ENCODE results near the gene PPARG. TPM values are rescaled to one million over a fixed set of nuclear protein-coding genes. Genes with fewer than 3 reads are reported as not detected.

PPARG gene
- total RNA-seq, 2 experiments from 2014 or later: 2.2 to 3.7 TPM

- H3K27me3 Mint-ChIP-seq: peaks cover 8% of the 10 kb centered on the region
- ChIA-PET POLR2A (no interaction called here), CTCF (no interaction called here)
- H3K4me1 Mint-ChIP-seq: peaks cover 15% of the 10 kb centered on the region
- no peak for DNase-seq
- no peak overlapping the region for H3K4me3 Mint-ChIP-seq
- no peak overlapping the region for H3K27ac Mint-ChIP-seq
- H3K9me3 Mint-ChIP-seq: no peaks in the 10 kb centered on the region
- H3K36me3 Mint-ChIP-seq (ENCODE audit: low read depth): no peaks in the 10 kb centered on the region
These were observed 126.3 kb downstream of the PPARG start for GRCh38 chr3:12415014-12415680.

DNA sequence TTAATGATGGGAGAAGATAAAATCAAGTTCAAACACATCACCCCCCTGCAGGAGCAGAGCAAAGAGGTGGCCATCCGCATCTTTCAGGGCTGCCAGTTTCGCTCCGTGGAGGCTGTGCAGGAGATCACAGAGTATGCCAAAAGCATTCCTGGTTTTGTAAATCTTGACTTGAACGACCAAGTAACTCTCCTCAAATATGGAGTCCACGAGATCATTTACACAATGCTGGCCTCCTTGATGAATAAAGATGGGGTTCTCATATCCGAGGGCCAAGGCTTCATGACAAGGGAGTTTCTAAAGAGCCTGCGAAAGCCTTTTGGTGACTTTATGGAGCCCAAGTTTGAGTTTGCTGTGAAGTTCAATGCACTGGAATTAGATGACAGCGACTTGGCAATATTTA lies 127.9 kb downstream of the PPARG start:
- Mint-ChIP-seq H3K4me1 (peaks cover 17% of the 10 kb centered on the region), H3K27ac (no peak overlapping the region), H3K36me3 (ENCODE audit: low read depth) (no peaks in the 10 kb centered on the region), H3K9me3 (no peaks in the 10 kb centered on the region), H3K4me3 (no peak overlapping the region), H3K27me3 (peaks cover 3% of the 10 kb centered on the region)
- DNase-seq: no peak
- POLR2A ChIA-PET: no interaction called here
- CTCF ChIA-PET: no interaction called here

- POLR2A ChIA-PET: no interaction called here
- Mint-ChIP-seq H3K36me3 (ENCODE audit: low read depth) (no peaks in the 10 kb centered on the region), H3K9me3 (no peaks in the 10 kb centered on the region), H3K27me3 (no peaks in the 10 kb centered on the region), H3K27ac (no peak overlapping the region), H3K4me3 (no peak overlapping the region), H3K4me1 (peaks cover 29% of the 10 kb centered on the region)
- DNase-seq: no peak
- CTCF ChIA-PET: no interaction called here
These were observed 131.5 kb downstream of the PPARG start for GRCh38 chr3:12420393-12420792.

GRCh38 chr3:12421132-12421531 lies 132.3 kb downstream of the PPARG start:
- no peaks in the 10 kb centered on the region for H3K9me3 Mint-ChIP-seq
- no peaks in the 10 kb centered on the region for H3K27me3 Mint-ChIP-seq
- H3K4me3 Mint-ChIP-seq: no peak overlapping the region
- ChIA-PET POLR2A (no interaction called here), CTCF (no interaction called here)
- H3K27ac Mint-ChIP-seq: no peak overlapping the region
- H3K36me3 Mint-ChIP-seq (ENCODE audit: low read depth): no peaks in the 10 kb centered on the region
- no peak for DNase-seq
- peaks cover 35% of the 10 kb centered on the region for H3K4me1 Mint-ChIP-seq

DNA sequence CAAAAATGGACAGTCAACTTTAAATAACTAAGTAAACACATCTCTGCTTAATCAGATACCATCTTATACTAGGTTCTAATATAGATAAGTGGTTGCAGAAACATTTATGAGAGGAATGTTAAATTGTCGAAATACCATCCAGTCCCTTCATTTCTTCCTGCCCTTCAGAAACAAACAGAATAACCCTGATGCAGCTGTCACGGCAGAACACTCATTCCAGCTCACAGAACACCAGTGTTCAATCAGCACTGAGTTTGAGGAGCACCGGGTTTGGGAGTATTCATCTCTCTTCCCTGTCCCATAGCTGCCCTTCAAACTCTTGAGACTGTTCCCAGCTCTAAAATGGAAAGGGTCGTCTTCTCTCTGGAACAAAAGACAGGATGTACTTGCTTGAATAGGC lies 134.3 kb downstream of the PPARG start:
- Mint-ChIP-seq H3K27ac (no peak overlapping the region), H3K27me3 (no peaks in the 10 kb centered on the region), H3K4me1 (peaks cover 31% of the 10 kb centered on the region), H3K9me3 (no peaks in the 10 kb centered on the region), H3K36me3 (ENCODE audit: low read depth) (no peaks in the 10 kb centered on the region), H3K4me3 (no peak overlapping the region)
- ChIA-PET CTCF (interaction anchor here (0.7 kb wide), 1 partner anchor 12 kb away, joined by 3 read pairs; no protein-coding TSS in a partner anchor), POLR2A (no interaction called here)
- DNase-seq: no peak

- no peak overlapping the region for H3K4me3 Mint-ChIP-seq
- no peaks in the 10 kb centered on the region for H3K27me3 Mint-ChIP-seq
- no peaks in the 10 kb centered on the region for H3K9me3 Mint-ChIP-seq
- peak overlapping the region; percentile 17 for H3K27ac Mint-ChIP-seq
- H3K4me1 Mint-ChIP-seq: peaks cover 31% of the 10 kb centered on the region
- H3K36me3 Mint-ChIP-seq (ENCODE audit: low read depth): no peaks in the 10 kb centered on the region
- DNase-seq: peak; percentile 20
- ChIA-PET CTCF (no interaction called here), POLR2A (no interaction called here)
These were observed 135.2 kb downstream of the PPARG start for GRCh38 chr3:12423918-12424630.

- ChIA-PET CTCF (no interaction called here), POLR2A (no interaction called here)
- Mint-ChIP-seq H3K4me3 (no peak overlapping the region), H3K27ac (no peak overlapping the region), H3K4me1 (peaks cover 31% of the 10 kb centered on the region), H3K9me3 (no peaks in the 10 kb centered on the region), H3K36me3 (ENCODE audit: low read depth) (no peaks in the 10 kb centered on the region), H3K27me3 (no peaks in the 10 kb centered on the region)
- DNase-seq: no peak
These were observed 135.9 kb downstream of the PPARG start for GRCh38 chr3:12424635-12425319.

- no peak for DNase-seq
- ChIA-PET CTCF (no interaction called here), POLR2A (interaction anchor here (1.2 kb wide), 1 partner anchor 31 kb away, joined by 3 read pairs; no protein-coding TSS in a partner anchor)
- H3K9me3 Mint-ChIP-seq: no peaks in the 10 kb centered on the region
- no peak overlapping the region for H3K27ac Mint-ChIP-seq
- peaks cover 33% of the 10 kb centered on the region for H3K4me1 Mint-ChIP-seq
- peaks cover 4% of the 10 kb centered on the region for H3K27me3 Mint-ChIP-seq
- H3K4me3 Mint-ChIP-seq: no peak overlapping the region
- H3K36me3 Mint-ChIP-seq (ENCODE audit: low read depth): no peaks in the 10 kb centered on the region
These were observed 137.1 kb downstream of the PPARG start for GRCh38 chr3:12425850-12426579.

GRCh38 chr3:12427551-12427950 lies 138.7 kb downstream of the PPARG start:
- no peak overlapping the region for H3K4me3 Mint-ChIP-seq
- H3K4me1 Mint-ChIP-seq: peaks cover 33% of the 10 kb centered on the region
- H3K27ac Mint-ChIP-seq: no peak overlapping the region
- POLR2A ChIA-PET: interaction anchor here (1.2 kb wide), 1 partner anchor 32 kb away, joined by 3 read pairs; no protein-coding TSS in a partner anchor
- CTCF ChIA-PET: no interaction called here
- H3K9me3 Mint-ChIP-seq: no peaks in the 10 kb centered on the region
- DNase-seq: no peak
- peaks cover 4% of the 10 kb centered on the region for H3K27me3 Mint-ChIP-seq
- H3K36me3 Mint-ChIP-seq (ENCODE audit: low read depth): no peaks in the 10 kb centered on the region

- Mint-ChIP-seq H3K27ac (no peak overlapping the region), H3K27me3 (peaks cover 6% of the 10 kb centered on the region), H3K4me1 (peaks cover 33% of the 10 kb centered on the region), H3K36me3 (ENCODE audit: low read depth) (no peaks in the 10 kb centered on the region), H3K4me3 (no peak overlapping the region), H3K9me3 (no peaks in the 10 kb centered on the region)
- no peak for DNase-seq
- POLR2A ChIA-PET: no interaction called here
- CTCF ChIA-PET: no interaction called here
These were observed 139.3 kb downstream of the PPARG start for GRCh38 chr3:12428126-12428525.

DNA sequence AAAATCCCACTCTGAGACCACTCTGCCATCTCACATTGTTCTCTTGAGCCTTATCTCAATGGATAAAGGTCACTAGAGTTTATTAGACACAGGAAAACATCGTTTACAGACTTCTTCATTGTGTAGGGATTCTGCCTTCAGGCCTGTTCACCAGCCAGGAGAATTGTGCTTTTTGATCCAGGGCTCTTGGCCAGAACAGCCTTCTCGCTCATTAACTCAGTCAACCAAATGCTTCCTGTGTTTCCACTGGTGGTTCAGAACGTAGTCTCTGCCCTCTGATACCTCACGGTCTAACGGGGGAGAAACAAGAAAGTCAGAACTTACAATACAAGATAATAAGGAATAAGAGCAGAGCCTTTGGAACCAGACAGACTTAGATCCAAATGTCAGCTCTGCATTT lies 141.2 kb downstream of the PPARG start:
- no peak for DNase-seq
- Mint-ChIP-seq H3K27ac (no peak overlapping the region), H3K27me3 (peaks cover 7% of the 10 kb centered on the region), H3K9me3 (no peaks in the 10 kb centered on the region), H3K4me1 (peaks cover 17% of the 10 kb centered on the region), H3K36me3 (ENCODE audit: low read depth) (no peaks in the 10 kb centered on the region), H3K4me3 (no peak overlapping the region)
- CTCF ChIA-PET: no interaction called here
- POLR2A ChIA-PET: no interaction called here

- Mint-ChIP-seq H3K4me3 (no peak overlapping the region), H3K27me3 (peaks cover 10% of the 10 kb centered on the region), H3K36me3 (ENCODE audit: low read depth) (no peaks in the 10 kb centered on the region), H3K4me1 (peaks cover 4% of the 10 kb centered on the region), H3K9me3 (no peaks in the 10 kb centered on the region), H3K27ac (no peak overlapping the region)
- CTCF ChIA-PET: no interaction called here
- POLR2A ChIA-PET: no interaction called here
- DNase-seq: no peak
These were observed 145.0 kb downstream of the PPARG start for GRCh38 chr3:12433823-12434222.

DNA sequence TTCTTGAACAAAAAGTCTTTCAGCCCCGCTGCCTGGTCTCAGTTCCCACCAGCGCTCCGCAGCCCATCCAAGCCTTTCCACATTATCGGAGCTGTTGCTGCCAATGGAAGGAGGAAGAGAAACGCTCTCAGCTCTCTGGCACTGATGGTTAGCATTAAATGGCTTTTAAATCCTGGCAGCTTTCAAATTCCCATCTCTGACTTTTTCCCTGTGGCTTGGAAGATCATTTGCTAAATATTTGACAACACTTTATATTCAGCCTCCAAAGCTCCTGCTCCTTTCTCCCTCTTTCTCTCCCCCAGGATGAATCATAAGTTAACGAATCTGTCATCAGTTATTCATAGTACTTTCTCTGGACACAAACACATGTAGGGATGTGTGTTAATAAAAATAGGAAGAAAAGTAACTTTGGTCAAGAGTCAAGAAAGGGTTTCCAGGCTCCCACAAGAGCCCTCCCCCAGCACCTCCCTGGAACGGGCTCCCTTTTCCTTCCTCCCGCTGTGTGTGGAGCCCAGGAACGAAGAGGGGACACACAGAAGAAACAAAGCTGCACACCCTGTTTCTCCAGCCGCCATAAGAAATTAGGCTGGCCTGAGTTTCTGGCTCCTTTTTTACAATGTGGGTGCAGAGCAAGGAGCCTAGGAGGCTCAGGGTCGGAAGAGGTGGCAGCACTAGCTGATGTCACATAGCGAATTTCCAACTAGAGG lies 147.8 kb downstream of the PPARG start:
- H3K4me3 Mint-ChIP-seq: no peak overlapping the region
- CTCF ChIA-PET: no interaction called here

More for the DNA sequence above, 147.8 kb downstream of the PPARG start:
- H3K36me3 Mint-ChIP-seq (ENCODE audit: low read depth): no peaks in the 10 kb centered on the region
- H3K27ac Mint-ChIP-seq: no peak overlapping the region
- peaks cover 6% of the 10 kb centered on the region for H3K27me3 Mint-ChIP-seq
- H3K9me3 Mint-ChIP-seq: no peaks in the 10 kb centered on the region
- no peak for DNase-seq
- H3K4me1 Mint-ChIP-seq: no peaks in the 10 kb centered on the region
- POLR2A ChIA-PET: no interaction called here
